Gastroesophageal sphincter (tissue), 4 donors: ENCODE data around the gene FRMD3. TPM values are rescaled to one million over a fixed set of nuclear protein-coding genes. Genes with fewer than 3 reads are reported as not detected.
"Not testable (repeated sequence)": the region's sequence is repeated elsewhere in the genome, so short reads cannot be mapped to it uniquely, and the experiment has no call there.

Experiments used
- ATAC-seq: fragments of 150-250 bp; one replicate; pipeline ENCODE4 v1.9.1; 2016; ENCODE audit warnings: mild to moderate bottlenecking, moderate library complexity
- H3K27ac ChIP-seq, 4 donors: fragments of 200-600 bp; sonication (generic) in 3 of 4; 1 replicate in 3 of 4; 2 replicates in 1 of 4; pipeline ENCODE4 v1.5.1; 2016 to 2019
- H3K27me3 ChIP-seq: fragments of 200-600 bp; sonication (generic); one replicate; pipeline ENCODE4 v1.5.1; 2019
- H3K36me3 ChIP-seq, 2 donors: fragments of 200-600 bp; sonication (generic); one replicate each; pipeline ENCODE4 v1.5.1; 2019; ENCODE audit warnings: control low read depth in 1 of 2
- H3K4me1 ChIP-seq, 3 donors: fragments of 200-600 bp; sonication (generic); 1 replicate in 2 of 3; 2 replicates in 1 of 3; pipeline ENCODE4 v1.5.1; 2016 to 2019; ENCODE audit warnings: control low read depth in 2 of 3
- H3K4me3 ChIP-seq, 2 donors: fragments of 200-600 bp; sonication (generic); one replicate each; pipeline ENCODE4 v1.5.1; 2019; ENCODE audit warnings: mild to moderate bottlenecking in 1 of 2, moderate library complexity in 1 of 2
- H3K9me3 ChIP-seq, 3 donors: fragments of 200-600 bp; sonication (generic); one replicate each; pipeline ENCODE4 v1.5.1; 2017 to 2019; ENCODE audit warnings: control low read depth in 2 of 3
- CTCF ChIP-seq, 4 experiments: fragments of 200-600 bp in 2 of 4; fragments of 450-650 bp in 2 of 4; sonication (generic) in 1 of 4; IDR thresholded peaks; one replicate each; pipeline ENCODE4 v1.5.1; 2017 to 2019; ENCODE audit warnings: antibody characterized with exemption in 4 of 4, mild to moderate bottlenecking in 2 of 4, moderate library complexity in 2 of 4
- EP300 ChIP-seq: sonication (generic); formaldehyde crosslinking; IDR thresholded peaks from one replicate; pipeline ENCODE4 v1.6.1; 2017; ENCODE audit warnings: antibody characterized with exemption, mild to moderate bottlenecking
- POLR2A ChIP-seq, 2 donors: fragments of 450-650 bp; IDR thresholded peaks; one replicate each; pipeline ENCODE4 v1.6.1; 2017; ENCODE audit warnings: antibody characterized with exemption in 2 of 2, mild to moderate bottlenecking in 2 of 2, moderate library complexity in 1 of 2
- POLR2AphosphoS5 ChIP-seq: sonication (generic); formaldehyde crosslinking; IDR thresholded peaks from one replicate; pipeline ENCODE4 v1.6.1; 2017; ENCODE audit warnings: antibody characterized with exemption
- WGBS, 2 donors: methylation state at CpG; one replicate each; pipeline ENCODE4 v1.1.5; 2018; ENCODE audit warnings: low coverage in 1 of 2; 5-methylcytosine and 5-hydroxymethylcytosine counted together
- total RNA-seq, 4 donors: library from RNA; depleted of rRNA; stranded (reverse); fragments of >200 nt; gene quantifications; one replicate each; pipeline ENCODE4 v1.1.0, GENCODE V29; 2016

Gene FRMD3
- total RNA-seq, 4 donors from 2014 or later, result 6.8 to 15.1 (median 11.3) TPM

GRCh38 chr9:83362341-83362995, 175.7 kb downstream of the FRMD3 start:
- Histone ChIP-seq H3K4me1 (peaks cover 0 to 8% (median 3%) of the 10 kb centered on the region in 3 donors), H3K27me3 (no peaks in the 10 kb centered on the region)
- no peak for ATAC-seq

GRCh38 chr9:83359039-83359438, 179.2 kb downstream of the FRMD3 start:
- no peak overlapping the region for H3K27ac ChIP-seq
- ATAC-seq, result no peak

More at GRCh38 chr9:83362341-83362995, 175.7 kb downstream of the FRMD3 start:
- no peaks in the 10 kb centered on the region for H3K36me3 ChIP-seq
- no peak overlapping the region for H3K27ac ChIP-seq
- TF ChIP-seq CTCF (IDR thresholded peaks at IDR 0.05) (no peak), POLR2AphosphoS5 (no peak), EP300 (no peak), POLR2A (IDR thresholded peaks at IDR 0.05) (no peak)
- H3K4me3 ChIP-seq, result no peak overlapping the region
- H3K9me3 ChIP-seq, result no peaks in the 10 kb centered on the region

GRCh38 chr9:83358493-83358892, 179.7 kb downstream of the FRMD3 start:
- not testable (repeated sequence) for H3K27me3 ChIP-seq, H3K9me3 ChIP-seq, H3K27ac ChIP-seq, ATAC-seq, H3K4me3 ChIP-seq, H3K4me1 ChIP-seq, H3K36me3 ChIP-seq
- 92 to 100% methylated on average over 2 to 4 of the region's 4 CpGs for WGBS, 2 donors

More at GRCh38 chr9:83359039-83359438, 179.2 kb downstream of the FRMD3 start:
- Histone ChIP-seq H3K4me3 (no peak overlapping the region), H3K36me3 (no peaks in the 10 kb centered on the region), H3K9me3 (no peaks in the 10 kb centered on the region), H3K27me3 (no peaks in the 10 kb centered on the region), H3K4me1 (no peaks in the 10 kb centered on the region)
- TF ChIP-seq POLR2A (IDR thresholded peaks at IDR 0.05) (no peak), POLR2AphosphoS5 (no peak), CTCF (IDR thresholded peaks at IDR 0.05) (no peak), EP300 (no peak)
- 50 to 68% methylated on average over 3 of the region's 3 CpGs for WGBS, 2 donors

GRCh38 chr9:83355729-83356151, 182.5 kb downstream of the FRMD3 start:
- Histone ChIP-seq H3K27me3 (no peaks in the 10 kb centered on the region), H3K9me3 (no peaks in the 10 kb centered on the region), H3K4me3 (no peak overlapping the region), H3K36me3 (no peaks in the 10 kb centered on the region), H3K27ac (peak overlapping the region in 3 of 4 donors; percentile 43 to 48 (median 46)), H3K4me1 (no peaks in the 10 kb centered on the region)
- WGBS, 2 donors, result 26 to 36% methylated on average over 2 of the region's 2 CpGs
- no peak for TF ChIP-seq CTCF (IDR thresholded peaks at IDR 0.05)
- no peak for TF ChIP-seq EP300
- ATAC-seq, result peak; percentile 60

- Histone ChIP-seq H3K27ac (peak overlapping the region in 3 of 4 donors; percentile 43 to 48 (median 46)), H3K27me3 (no peaks in the 10 kb centered on the region), H3K4me1 (no peaks in the 10 kb centered on the region), H3K4me3 (no peak overlapping the region), H3K36me3 (no peaks in the 10 kb centered on the region), H3K9me3 (no peaks in the 10 kb centered on the region)
- ATAC-seq, result peak; percentile 70
- TF ChIP-seq POLR2A (IDR thresholded peaks at IDR 0.05) (no peak), EP300 (no peak), CTCF (IDR thresholded peaks at IDR 0.05) (no peak), POLR2AphosphoS5 (peak; percentile 23)
- 65 to 71% methylated on average over 2 to 4 of the region's 4 CpGs for WGBS, 2 donors
These were observed 183.2 kb downstream of the FRMD3 start for GRCh38 chr9:83355024-83355444.
